Mesenchymal stem cell (in vitro differentiated cells and primary cell): ENCODE results near the gene CCDC121.
A peak's percentile ranks its signal among the peaks of the same experiment; 100 is the strongest.
"Not testable (repeated sequence)": the region's sequence is repeated elsewhere in the genome, so short reads cannot be mapped to it uniquely, and the experiment has no call there.

Source experiments
- DNase-seq: peaks from one replicate; pipeline ENCODE4 v3.0.0-alpha.2; 2013
- H2AFZ ChIP-seq: one replicate; pipeline ENCODE4 v1.6.1; 2013; ENCODE audit warnings: low read depth, mild to moderate bottlenecking, control low read depth, inconsistent platforms, low read length, moderate library complexity
- H2AK5ac ChIP-seq: 2 replicates; pipeline ENCODE4 v1.6.1; 2013; ENCODE audit warnings: low read length, moderate library complexity, mild to moderate bottlenecking, inconsistent platforms; ENCODE audit not compliant: severe bottlenecking
- H2BK120ac ChIP-seq: one replicate; pipeline ENCODE4 v1.6.1; 2013; ENCODE audit warnings: low read depth, mild to moderate bottlenecking, inconsistent platforms, low read length, moderate library complexity
- H2BK12ac ChIP-seq, 2 experiments: one replicate each; pipeline ENCODE4 v1.6.1; 2013; ENCODE audit warnings: inconsistent platforms in 2 of 2, low read length in 2 of 2, mild to moderate bottlenecking in 2 of 2, moderate library complexity in 2 of 2, control low read depth in 1 of 2
- H2BK15ac ChIP-seq: one replicate; pipeline ENCODE4 v1.6.1; 2013; ENCODE audit warnings: mild to moderate bottlenecking, low read depth, inconsistent platforms; ENCODE audit not compliant: poor library complexity, severe bottlenecking
- H2BK5ac ChIP-seq: 2 replicates; pipeline ENCODE4 v1.6.1; 2013; ENCODE audit warnings: low read depth, mild to moderate bottlenecking, low read length, control low read depth, inconsistent platforms; ENCODE audit not compliant: poor library complexity, severe bottlenecking
- H3K14ac ChIP-seq, 2 experiments: one replicate each; pipeline ENCODE4 v1.6.1; 2013; ENCODE audit warnings: inconsistent platforms in 2 of 2, low read length in 2 of 2, control low read depth in 1 of 2, mild to moderate bottlenecking in 1 of 2, moderate library complexity in 1 of 2
- H3K18ac ChIP-seq, 2 experiments: one replicate each; pipeline ENCODE4 v1.6.1; 2013; ENCODE audit warnings: inconsistent platforms in 2 of 2, low read length in 2 of 2, control low read depth in 1 of 2, low read depth in 1 of 2, mild to moderate bottlenecking in 1 of 2
- H3K23ac ChIP-seq, 2 experiments: one replicate each; pipeline ENCODE4 v1.6.1; 2013; ENCODE audit warnings: inconsistent platforms in 2 of 2, low read length in 2 of 2, mild to moderate bottlenecking in 2 of 2, moderate library complexity in 2 of 2, control low read depth in 1 of 2
- H3K27ac ChIP-seq: 2 replicates; pipeline ENCODE4 v1.5.1; 2013; ENCODE audit warnings: mild to moderate bottlenecking, moderate library complexity, low read length, control low read depth, inconsistent platforms; ENCODE audit not compliant: poor library complexity, severe bottlenecking
- H3K27me3 ChIP-seq, 2 experiments: 2 replicates each; pipeline versions ENCODE4 v1.6.1 to v1.7.0; 2013; ENCODE audit warnings: low read length in 2 of 2, mild to moderate bottlenecking in 2 of 2, moderate library complexity in 2 of 2, control low read depth in 1 of 2, inconsistent platforms in 1 of 2; ENCODE audit not compliant: control insufficient read depth in 1 of 2, insufficient read depth in 1 of 2
- H3K36me3 ChIP-seq, 2 experiments: 2 replicates each; pipeline versions ENCODE4 v1.6.1 to v1.7.0; 2013; ENCODE audit warnings: low read length in 2 of 2, control low read depth in 1 of 2, inconsistent platforms in 1 of 2, low read depth in 1 of 2, mild to moderate bottlenecking in 1 of 2; ENCODE audit not compliant: insufficient read depth in 2 of 2, control insufficient read depth in 1 of 2
- H3K4ac ChIP-seq, 2 experiments: one replicate each; pipeline ENCODE4 v1.6.1; 2013; ENCODE audit warnings: inconsistent platforms in 2 of 2, low read length in 2 of 2, mild to moderate bottlenecking in 2 of 2, moderate library complexity in 2 of 2, control low read depth in 1 of 2, low read depth in 1 of 2
- H3K4me1 ChIP-seq: 2 replicates; pipeline ENCODE4 v1.6.1; 2013; ENCODE audit warnings: low read depth, low read length, control low read depth; ENCODE audit not compliant: control insufficient read depth, insufficient read depth
- H3K4me2 ChIP-seq: 2 replicates; pipeline ENCODE4 v1.6.1; 2013; ENCODE audit warnings: low read length, mild to moderate bottlenecking, inconsistent platforms; ENCODE audit not compliant: poor library complexity, severe bottlenecking
- H3K4me3 ChIP-seq, 2 experiments: 2 replicates each; pipeline versions ENCODE4 v1.5.1 to v1.7.0; 2013; ENCODE audit warnings: low read length in 2 of 2, mild to moderate bottlenecking in 2 of 2, control low read depth in 1 of 2, low read depth in 1 of 2; ENCODE audit not compliant: insufficient read depth in 1 of 2
- H3K79me1 ChIP-seq: replicated peaks from 2 replicates; pipeline ENCODE4 v1.6.1; 2013; ENCODE audit warnings: mild to moderate bottlenecking, control low read depth, low read length, inconsistent platforms; ENCODE audit not compliant: poor library complexity, severe bottlenecking
- H3K9ac ChIP-seq: 2 replicates; pipeline ENCODE4 v1.7.0; 2013; ENCODE audit warnings: mild to moderate bottlenecking, low read length, moderate library complexity
- H3K9me3 ChIP-seq: 2 replicates; pipeline ENCODE4 v1.7.0; 2013; ENCODE audit warnings: mild to moderate bottlenecking, low read length; ENCODE audit not compliant: control insufficient read depth
- H4K8ac ChIP-seq: one replicate; pipeline ENCODE4 v1.6.1; 2013; ENCODE audit warnings: inconsistent platforms, mild to moderate bottlenecking, low read length, moderate library complexity
- H4K91ac ChIP-seq: one replicate; pipeline ENCODE4 v1.6.1; 2013; ENCODE audit warnings: mild to moderate bottlenecking, low read length, inconsistent platforms
- WGBS: methylation state at CpG from one replicate; pipeline ENCODE4 v1.1.7; 2013; ENCODE audit warnings: mixed read lengths; 5-methylcytosine and 5-hydroxymethylcytosine counted together

Gene CCDC121

DNA sequence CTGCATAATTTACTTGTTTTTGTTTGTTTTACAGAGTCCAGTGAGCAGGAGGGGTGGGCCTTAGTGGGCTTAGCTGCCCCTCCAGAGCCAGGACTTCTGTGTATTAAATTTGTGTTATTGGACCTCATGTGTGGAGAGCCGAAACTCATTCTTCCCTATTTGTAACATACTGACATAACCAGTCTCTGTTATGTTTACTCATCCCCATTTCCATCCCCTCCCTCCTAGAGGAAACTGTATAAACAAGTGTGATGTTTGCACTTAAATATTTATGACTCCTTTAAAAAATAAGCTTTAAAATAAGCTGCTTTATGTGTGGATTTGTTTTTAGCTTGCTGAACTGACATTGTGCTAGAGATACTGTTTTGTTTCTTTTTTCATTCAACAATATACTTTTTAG is 32.2 kb downstream of the CCDC121 start:
- peaks cover 4% of the 10 kb centered on the region for H3K79me1 ChIP-seq

DNA sequence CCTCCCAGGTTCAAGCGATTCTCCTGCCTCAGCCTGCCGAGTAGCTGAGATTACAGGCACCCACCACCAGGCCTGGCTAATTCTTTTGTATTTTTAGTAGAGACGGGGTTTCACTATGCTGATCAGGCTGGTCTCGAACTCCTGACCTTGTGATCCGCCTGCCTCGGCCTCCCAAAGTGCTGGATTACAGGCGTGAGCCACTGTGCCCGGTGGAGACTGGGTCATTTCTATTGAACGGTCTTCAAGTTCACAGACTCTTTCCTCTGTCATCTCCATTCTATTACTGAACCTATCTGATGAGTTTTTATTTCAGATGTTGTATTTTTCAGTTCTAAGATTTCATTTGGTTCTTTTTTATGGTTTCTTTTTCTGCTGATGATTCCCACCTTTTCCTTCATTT is 33.4 kb downstream of the CCDC121 start:
- H3K27ac ChIP-seq, H3K23ac ChIP-seq, H3K9ac ChIP-seq, H4K91ac ChIP-seq, H3K18ac ChIP-seq, H3K79me1 ChIP-seq, H2BK12ac ChIP-seq, H4K8ac ChIP-seq, H3K4me1 ChIP-seq, H2BK5ac ChIP-seq, H2AFZ ChIP-seq, H3K4me3 ChIP-seq, H3K14ac ChIP-seq, H3K9me3 ChIP-seq, DNase-seq, H3K4me2 ChIP-seq, H2BK15ac ChIP-seq, H2AK5ac ChIP-seq, H3K4ac ChIP-seq, H3K27me3 ChIP-seq, H2BK120ac ChIP-seq: not testable (repeated sequence)
- H3K36me3 ChIP-seq, result peaks cover 13 to 21% of the 10 kb centered on the region in 2 experiments
- 97% methylated on average over 6 of the region's 9 CpGs for WGBS

More for the DNA sequence above, 32.2 kb downstream of the CCDC121 start:
- DNase-seq, result peak; percentile 61
- Histone ChIP-seq H3K9me3 (no peaks in the 10 kb centered on the region), H3K27me3 (no peaks in the 10 kb centered on the region), H2AFZ (no peak overlapping the region), H3K4me2 (no peak overlapping the region), H2BK5ac (no peak overlapping the region), H3K18ac (no peak overlapping the region), H4K91ac (no peak overlapping the region), H2BK12ac (no peak overlapping the region), H3K4me1 (no peaks in the 10 kb centered on the region), H3K4ac (no peak overlapping the region), H3K36me3 (peaks cover 21 to 25% of the 10 kb centered on the region in 2 experiments), H2BK15ac (no peak overlapping the region), H3K4me3 (no peak overlapping the region), H3K14ac (no peak overlapping the region), H3K27ac (no peak overlapping the region), H2BK120ac (no peak overlapping the region), H4K8ac (no peak overlapping the region), H2AK5ac (no peak overlapping the region), H3K23ac (no peak overlapping the region), H3K9ac (no peak overlapping the region)
- no CpG with 5 or more reads among the region's 1 CpG for WGBS

DNA sequence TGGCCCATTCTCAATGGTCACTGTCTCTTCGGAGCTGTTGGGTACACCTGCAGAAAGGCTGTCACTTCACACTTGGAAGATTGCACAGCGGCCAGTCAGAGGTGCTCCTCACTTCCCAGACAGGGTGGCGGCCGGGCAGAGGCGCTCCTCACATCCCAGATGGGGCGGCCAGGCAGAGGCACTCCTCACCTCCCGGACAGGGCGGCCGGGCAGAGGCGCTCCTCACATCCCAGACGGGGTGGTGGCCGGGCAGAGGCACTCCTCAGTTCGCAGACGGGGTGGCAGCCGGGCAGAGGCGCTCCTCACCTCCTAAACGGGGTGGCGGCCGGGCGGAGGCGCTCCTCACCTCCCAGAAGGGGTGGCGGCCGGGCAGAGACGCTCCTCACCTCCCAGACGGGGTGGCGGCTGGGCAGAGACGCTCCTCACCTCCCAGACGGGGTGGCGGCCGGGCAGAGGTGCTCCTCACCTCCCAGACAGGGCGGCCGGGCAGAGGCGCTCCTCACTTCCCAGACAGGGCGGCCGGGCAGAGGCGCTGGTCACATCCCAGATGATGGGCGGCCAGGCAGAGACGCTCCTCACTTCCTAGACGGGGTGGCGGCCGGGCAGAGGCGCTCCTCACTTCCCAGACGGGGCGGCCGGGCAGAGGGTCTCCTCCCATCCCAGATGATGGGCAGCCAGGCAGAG is 34.6 kb downstream of the CCDC121 start:
- not testable (repeated sequence) for H3K9ac ChIP-seq, H3K27ac ChIP-seq, H3K4me1 ChIP-seq, H3K4ac ChIP-seq, H2AFZ ChIP-seq, H2BK12ac ChIP-seq, H2AK5ac ChIP-seq, H3K23ac ChIP-seq, H3K18ac ChIP-seq, H3K14ac ChIP-seq, H3K4me2 ChIP-seq, DNase-seq, H2BK5ac ChIP-seq, H3K79me1 ChIP-seq, H3K27me3 ChIP-seq, H4K91ac ChIP-seq, H3K4me3 ChIP-seq, H2BK15ac ChIP-seq, H2BK120ac ChIP-seq, H4K8ac ChIP-seq
- WGBS, result 98% methylated on average over 43 of the region's 45 CpGs
- H3K9me3 ChIP-seq, result peaks cover 18% of the 10 kb centered on the region
- H3K36me3 ChIP-seq, result peaks cover under 1 to 21% of the 10 kb centered on the region in 2 experiments

DNA sequence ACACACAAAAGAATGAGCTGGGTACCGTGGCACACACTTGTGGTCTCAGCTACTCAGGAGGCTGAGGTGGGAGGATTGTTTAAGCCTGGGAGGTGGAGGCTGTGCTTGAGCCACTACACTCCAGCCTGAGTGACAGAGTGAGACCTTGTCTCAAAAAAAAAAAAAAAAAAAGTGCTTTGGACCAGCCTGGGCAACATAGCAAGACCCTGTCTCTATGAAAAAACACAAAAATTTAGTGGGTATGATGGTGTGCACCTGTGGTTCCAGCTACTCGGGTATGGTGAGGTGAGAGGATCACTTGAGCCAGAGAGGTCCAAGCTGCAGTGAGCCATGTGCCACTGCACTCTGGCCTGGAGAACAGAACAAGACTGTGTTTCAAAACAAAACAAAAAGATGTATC is 35.6 kb downstream of the CCDC121 start:
- Histone ChIP-seq H3K23ac (no peak overlapping the region), H2AFZ (no peak overlapping the region), H3K4ac (no peak overlapping the region), H3K79me1 (peaks cover 2% of the 10 kb centered on the region), H3K4me3 (no peak overlapping the region), H4K8ac (no peak overlapping the region), H2BK15ac (no peak overlapping the region), H3K18ac (no peak overlapping the region), H2BK5ac (no peak overlapping the region), H2AK5ac (no peak overlapping the region), H2BK12ac (no peak overlapping the region), H3K27me3 (no peaks in the 10 kb centered on the region), H3K14ac (no peak overlapping the region), H3K4me2 (no peak overlapping the region), H3K9me3 (peaks cover 24% of the 10 kb centered on the region), H2BK120ac (no peak overlapping the region), H3K36me3 (peaks cover 0 to 21% of the 10 kb centered on the region in 2 experiments), H3K9ac (no peak overlapping the region), H3K27ac (no peak overlapping the region), H4K91ac (no peak overlapping the region), H3K4me1 (no peaks in the 10 kb centered on the region)
- no peak for DNase-seq
- 96% methylated on average over 2 of the region's 2 CpGs for WGBS
